DMS114 treated with DMSO at 0.1 percent for 48 hours (cell line): ENCODE measurements around the gene ARHGEF7.
"Not testable (repeated sequence)": the region's sequence is repeated elsewhere in the genome, so short reads cannot be mapped to it uniquely, and the experiment has no call there.

Source experiments
- DNase-seq: peaks from one replicate; lab custom pipeline; 2025; ENCODE audit not compliant: unreplicated experiment; lab: John Stamatoyannopoulos, UW

Gene ARHGEF7

GRCh38 chr13:111249637-111250360 lies 134.7 kb downstream of the ARHGEF7 start:
- no peak for DNase-seq

DNA sequence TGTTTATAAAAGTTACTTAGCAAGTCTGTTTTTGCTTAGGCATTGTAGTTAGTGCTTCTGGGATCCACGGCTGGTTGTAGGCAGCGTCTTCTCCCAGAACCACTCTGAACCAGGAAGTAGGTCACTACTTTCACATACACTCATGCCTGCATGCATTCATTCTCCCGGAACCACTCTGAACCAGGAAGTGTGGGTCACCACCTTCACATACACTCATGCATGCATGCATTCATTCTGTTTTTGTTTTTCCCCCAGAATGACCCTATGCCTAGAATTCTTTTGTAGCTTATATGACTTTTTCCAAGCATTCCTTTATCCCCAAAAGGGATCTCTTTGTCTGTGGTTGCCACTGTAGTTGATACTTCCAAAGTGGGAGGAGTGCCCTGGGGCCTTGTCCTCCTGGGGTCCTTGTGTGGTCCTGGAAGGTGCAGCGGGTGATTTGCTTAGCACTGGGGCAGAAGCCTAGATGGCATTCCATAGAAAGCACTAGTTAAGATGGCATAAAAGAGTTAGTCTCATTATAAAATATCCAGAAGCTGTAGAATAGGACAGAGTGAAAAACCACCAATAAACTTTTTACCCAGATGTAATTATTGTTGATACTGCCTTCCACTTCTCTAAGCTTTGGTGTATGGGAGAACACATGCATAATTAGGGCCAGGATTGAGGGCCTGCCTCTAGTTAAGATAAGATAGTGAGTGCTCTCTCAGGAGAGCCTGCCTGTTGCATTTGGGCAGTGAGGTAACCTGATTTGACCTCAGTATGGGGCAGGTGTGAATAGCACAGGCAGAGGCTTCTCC lies 136.7 kb downstream of the ARHGEF7 start:
- no peak for DNase-seq

GRCh38 chr13:111252446-111253364 lies 137.6 kb downstream of the ARHGEF7 start:
- no peak for DNase-seq

DNA sequence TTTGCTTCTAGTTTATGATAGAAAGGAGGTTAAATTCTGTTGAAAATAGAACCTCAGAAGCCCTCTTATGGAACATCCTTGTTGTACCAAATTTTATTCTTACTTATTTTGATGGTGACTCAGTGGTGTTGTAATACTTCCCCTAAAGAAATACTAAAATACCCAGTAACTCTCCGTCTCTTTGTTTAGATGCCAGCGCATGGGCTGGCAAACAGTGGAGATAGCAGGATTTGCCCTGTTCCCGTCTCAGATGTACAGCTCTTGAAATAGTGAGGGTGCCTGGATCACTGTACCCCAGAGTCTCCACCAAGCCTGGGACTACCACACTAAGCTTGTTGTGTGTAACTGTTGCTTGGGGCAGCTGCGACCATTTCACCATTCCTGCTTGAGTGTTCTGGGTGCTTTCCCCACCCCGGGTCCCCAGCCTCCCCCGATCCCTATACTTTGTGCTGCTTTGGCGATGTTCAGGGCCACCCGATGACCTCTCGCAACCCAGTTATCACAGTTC lies 138.3 kb downstream of the ARHGEF7 start:
- no peak for DNase-seq

DNA sequence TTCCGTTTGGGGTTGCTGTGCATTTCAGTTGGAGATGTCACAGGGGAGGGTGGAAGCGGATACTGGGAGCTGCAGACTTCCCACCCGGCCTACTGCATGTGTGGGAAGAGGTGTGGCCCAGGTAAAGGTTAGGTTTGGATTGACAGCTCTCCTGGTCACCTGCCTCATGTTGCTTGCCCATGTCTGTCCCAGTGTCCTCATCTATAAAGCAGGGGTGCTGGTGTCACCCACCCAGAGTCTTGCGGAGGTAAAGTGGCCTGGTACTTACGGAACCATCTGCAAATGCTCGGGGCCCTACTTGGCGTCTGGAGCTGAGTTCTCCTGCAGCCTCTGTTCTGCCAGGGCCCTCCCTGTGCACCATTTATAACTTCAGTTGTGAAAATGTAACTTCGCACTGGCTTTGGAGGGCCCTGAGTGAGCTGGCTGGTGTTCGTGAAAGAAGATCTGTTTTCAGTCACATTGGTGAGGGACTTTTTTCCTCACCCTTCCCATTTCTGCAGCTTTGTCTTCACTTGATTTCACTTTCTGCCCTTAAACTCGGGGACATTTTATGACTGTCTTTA lies 140.2 kb downstream of the ARHGEF7 start:
- DNase-seq = no peak

DNA sequence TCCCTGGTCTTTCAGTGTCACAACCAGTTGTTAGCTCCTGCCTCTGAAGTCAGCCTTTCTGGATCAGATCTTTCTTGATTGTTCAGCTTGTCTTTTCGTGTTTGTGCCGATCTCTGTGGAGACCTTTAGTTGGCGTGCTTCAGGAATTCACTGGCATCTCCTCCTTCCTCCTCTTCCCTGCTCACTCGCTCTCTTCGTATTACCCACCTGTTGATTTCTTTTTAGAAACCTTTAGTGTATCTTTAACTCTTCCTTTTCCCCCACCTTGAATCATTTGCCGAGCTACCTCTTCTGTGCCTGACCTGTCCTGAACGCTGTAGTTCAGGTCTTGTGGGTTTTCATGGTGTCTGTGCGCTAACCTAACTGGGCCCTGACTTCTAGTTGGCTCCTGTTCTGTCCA lies 141.3 kb downstream of the ARHGEF7 start:
- no peak for DNase-seq

DNA sequence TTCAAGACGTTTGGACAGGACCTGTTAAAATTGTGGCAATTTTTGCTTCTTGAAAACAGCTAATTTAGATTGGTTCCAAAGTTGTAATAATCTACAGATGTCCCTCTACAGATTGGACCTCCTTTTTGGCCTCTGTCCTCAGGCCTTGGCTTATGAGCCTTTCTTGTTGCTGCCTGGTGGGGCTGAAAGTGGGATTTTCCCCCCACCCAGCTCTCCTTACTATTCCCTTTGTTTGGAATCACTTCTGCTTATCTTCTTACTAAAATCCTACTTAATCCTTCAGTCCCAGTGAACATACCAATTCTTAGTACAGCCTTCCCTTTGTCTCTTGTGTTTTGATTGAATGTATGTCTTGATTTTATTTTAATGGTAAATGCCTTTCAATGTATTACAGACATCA lies 141.8 kb downstream of the ARHGEF7 start:
- no peak for DNase-seq

- DNase-seq = not testable (repeated sequence)
Measured at GRCh38 chr13:111257899-111258298, 142.8 kb downstream of the ARHGEF7 start.

DNA sequence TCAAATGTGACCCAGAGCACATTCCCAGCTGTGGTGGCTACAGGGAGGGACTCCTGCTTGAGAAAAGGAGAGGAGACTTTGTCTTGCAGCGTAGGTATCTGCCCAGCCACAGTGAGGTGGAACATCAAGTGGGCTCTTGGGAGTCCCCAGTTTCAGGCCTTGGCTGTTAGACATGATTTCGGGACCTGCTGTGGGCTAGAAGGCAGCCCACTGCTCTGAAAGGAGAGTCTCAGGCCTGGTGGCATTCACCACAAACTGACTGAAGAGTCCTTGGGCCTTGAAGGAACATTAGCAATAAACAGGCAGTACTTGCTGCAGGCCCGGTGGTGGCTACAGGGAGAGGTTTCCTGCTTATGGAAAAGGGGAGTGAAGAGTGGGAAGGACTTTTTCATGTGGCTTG lies 143.5 kb downstream of the ARHGEF7 start:
- DNase-seq = no peak

DNA sequence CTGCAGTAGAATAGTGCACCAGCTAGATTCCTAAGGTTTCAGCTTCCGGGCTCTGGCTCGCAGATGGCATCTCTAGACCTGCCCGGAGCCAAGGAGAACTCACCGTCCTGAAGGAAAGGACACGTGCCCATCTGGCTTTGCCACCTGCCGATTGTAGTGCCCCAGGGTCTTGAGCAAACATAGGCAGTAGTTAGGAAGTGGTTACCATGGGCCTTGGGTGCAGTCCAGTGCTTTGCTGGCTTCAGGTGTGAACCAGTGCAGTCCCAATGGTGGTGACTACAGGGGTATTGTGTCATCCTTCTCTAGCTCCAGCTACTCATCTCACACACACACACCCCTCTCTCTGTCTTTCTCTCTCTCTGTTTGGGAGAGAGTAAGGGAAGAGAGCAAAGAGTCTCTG lies 143.9 kb downstream of the ARHGEF7 start:
- no peak for DNase-seq

GRCh38 chr13:111261326-111261725 lies 146.2 kb downstream of the ARHGEF7 start:
- no peak for DNase-seq

DNA sequence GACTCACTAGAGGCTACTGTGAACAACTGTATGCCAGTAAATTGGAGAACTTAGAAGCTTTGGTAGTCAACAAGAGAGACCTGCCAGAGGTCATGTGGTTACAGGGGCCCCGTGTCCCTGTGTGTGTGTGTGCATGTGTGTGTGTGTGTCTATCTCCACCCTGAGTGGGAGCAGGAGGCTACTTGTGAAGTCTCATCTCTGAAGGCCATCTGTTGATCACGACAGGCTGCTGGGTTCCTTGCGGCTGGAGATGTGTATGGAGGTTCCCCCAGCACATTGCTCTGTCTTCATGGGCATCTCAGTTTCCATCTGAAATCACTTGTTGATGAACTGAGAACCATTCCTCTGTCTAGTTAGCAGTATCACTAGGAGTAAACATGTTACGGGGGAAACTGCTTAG lies 147.2 kb downstream of the ARHGEF7 start:
- no peak for DNase-seq

- DNase-seq = no peak
Measured at GRCh38 chr13:111262715-111263114, 147.6 kb downstream of the ARHGEF7 start.

- no peak for DNase-seq
Measured at GRCh38 chr13:111263566-111263965, 148.5 kb downstream of the ARHGEF7 start.

- no peak for DNase-seq
Measured at GRCh38 chr13:111265006-111265700, 150.0 kb downstream of the ARHGEF7 start.

DNA sequence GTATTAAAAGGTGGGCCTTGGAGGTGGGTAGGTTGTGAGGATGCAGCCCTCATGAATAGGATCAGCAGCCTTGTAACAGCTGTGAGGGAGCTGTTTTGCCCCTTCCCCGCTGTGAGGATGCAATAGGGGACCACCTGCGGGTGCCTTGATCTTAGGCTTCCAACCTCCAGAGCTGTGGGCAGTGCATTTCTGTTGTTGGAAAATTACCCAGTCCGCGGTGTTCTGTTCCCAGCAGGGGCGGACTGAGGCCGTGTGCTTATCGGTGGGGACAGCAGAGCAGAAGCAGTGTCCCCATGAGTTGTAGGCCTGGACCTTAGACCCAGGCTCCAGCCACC lies 150.6 kb downstream of the ARHGEF7 start:
- DNase-seq = no peak

DNA sequence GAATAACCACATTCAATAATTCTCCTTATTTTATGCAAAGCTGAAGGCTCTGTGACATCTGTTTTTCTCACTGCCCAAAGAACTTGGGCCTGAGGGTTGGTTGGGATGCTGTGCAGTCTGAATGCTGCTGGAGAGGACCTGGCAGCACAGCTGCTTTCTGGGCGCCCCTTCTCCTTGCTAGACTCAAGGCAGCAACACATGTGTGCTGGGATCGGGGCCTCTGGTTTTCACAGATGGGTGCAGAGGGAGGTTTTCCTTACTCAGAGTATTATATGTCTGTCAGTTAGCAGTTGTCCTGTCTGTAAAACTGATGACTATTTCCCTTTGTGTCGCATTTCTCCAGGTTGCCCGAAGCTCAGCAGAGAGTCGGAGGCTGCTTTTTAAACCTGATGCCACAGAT lies 152.1 kb downstream of the ARHGEF7 start:
- no peak for DNase-seq

GRCh38 chr13:111267784-111268183 lies 152.7 kb downstream of the ARHGEF7 start:
- DNase-seq = no peak

GRCh38 chr13:111269508-111269907 lies 154.4 kb downstream of the ARHGEF7 start:
- DNase-seq = no peak

GRCh38 chr13:111270126-111270525 lies 155.0 kb downstream of the ARHGEF7 start:
- no peak for DNase-seq
